Neural crest cell (in vitro differentiated cells): Measurements from ENCODE around the gene CDKL4. TPM values are rescaled to one million over a fixed set of nuclear protein-coding genes. Genes with fewer than 3 reads are reported as not detected.

Experiments
- DNase-seq: peaks from one replicate; pipeline ENCODE4 v3.0.0; 2021; ENCODE audit warnings: low read depth, mixed read lengths, low spot score
- H3K27ac Mint-ChIP-seq: one replicate; pipeline ENCODE4 v1.8.0; 2021; ENCODE audit warnings: mild to moderate bottlenecking, mixed read lengths; ENCODE audit not compliant: unreplicated experiment
- H3K27me3 Mint-ChIP-seq: 2 replicates; pipeline ENCODE4 v1.8.0; 2021; ENCODE audit warnings: low read depth, mild to moderate bottlenecking, mixed read lengths
- H3K36me3 Mint-ChIP-seq: 2 replicates; pipeline ENCODE4 v1.8.0; 2021; ENCODE audit warnings: low read depth, mild to moderate bottlenecking, mixed read lengths
- H3K4me1 Mint-ChIP-seq: 2 replicates; pipeline ENCODE4 v1.8.0; 2021; ENCODE audit warnings: mixed read lengths
- H3K4me3 Mint-ChIP-seq: one replicate; pipeline ENCODE4 v1.8.0; 2021; ENCODE audit warnings: mild to moderate bottlenecking, mixed read lengths
- H3K9me3 Mint-ChIP-seq: 2 replicates; pipeline ENCODE4 v1.8.0; 2021; ENCODE audit warnings: mixed read lengths
- CTCF ChIP-seq: fragments of 200-600 bp; sonication (generic); conservative IDR thresholded peaks from 2 replicates; pipeline ENCODE4 v1.5.0; 2021; ENCODE audit warnings: antibody characterized with exemption, mild to moderate bottlenecking
- long read RNA-seq: library from polyadenylated mRNA; unstranded; transcript quantifications from one replicate; pipeline ENCODE4 v2.0.0, GENCODE V29; 2020
- total RNA-seq: library from RNA; stranded (reverse); gene quantifications from 2 replicates; pipeline ENCODE4 v1.2.1, GENCODE V29; 2021

CDKL4 gene
- total RNA-seq, result 0.75 and 0.93 TPM in 2 replicates
- long read RNA-seq, result 0 reads

- no peak within 1 kb of the TSS for H3K27ac Mint-ChIP-seq
- no peaks in the 10 kb centered on the region for H3K27me3 Mint-ChIP-seq
- no peak for DNase-seq
- peaks cover 2% of the 10 kb centered on the region for H3K9me3 Mint-ChIP-seq
- peaks cover 5% of the 10 kb centered on the region for H3K4me1 Mint-ChIP-seq
- TF ChIP-seq CTCF, result no peak
- peaks cover 11% of the 10 kb centered on the region for H3K36me3 Mint-ChIP-seq
- H3K4me3 Mint-ChIP-seq, result no peak within 1 kb of the TSS
These were observed at the start of gene CDKL4 for GRCh38 chr2:39243469-39244123. Gene CDKL4 (minus strand): TSS chr2:39243970.

GRCh38 chr2:39290433-39290832 is 46.7 kb upstream of the CDKL4 start:
- TF ChIP-seq CTCF, result no peak
- no peaks in the 10 kb centered on the region for H3K4me1 Mint-ChIP-seq
- no peak for DNase-seq

GRCh38 chr2:39289609-39290008 is 45.8 kb upstream of the CDKL4 start:
- Mint-ChIP-seq H3K9me3 (no peaks in the 10 kb centered on the region), H3K36me3 (peaks cover 11% of the 10 kb centered on the region), H3K27me3 (no peaks in the 10 kb centered on the region), H3K4me1 (no peaks in the 10 kb centered on the region), H3K4me3 (no peak overlapping the region), H3K27ac (no peak overlapping the region)
- TF ChIP-seq CTCF, result no peak
- DNase-seq, result no peak

More at GRCh38 chr2:39290433-39290832, 46.7 kb upstream of the CDKL4 start:
- Mint-ChIP-seq H3K27me3 (no peaks in the 10 kb centered on the region), H3K4me3 (no peak overlapping the region), H3K27ac (no peak overlapping the region), H3K9me3 (no peaks in the 10 kb centered on the region), H3K36me3 (peaks cover 11% of the 10 kb centered on the region)

- Mint-ChIP-seq H3K4me1 (no peaks in the 10 kb centered on the region), H3K27me3 (no peaks in the 10 kb centered on the region)
These were observed 39.8 kb upstream of the CDKL4 start for GRCh38 chr2:39283561-39283960.

GRCh38 chr2:39281391-39281790 is 37.6 kb upstream of the CDKL4 start:
- no peak overlapping the region for H3K27ac Mint-ChIP-seq
- no peaks in the 10 kb centered on the region for H3K27me3 Mint-ChIP-seq
- no peaks in the 10 kb centered on the region for H3K4me1 Mint-ChIP-seq
- no peak for TF ChIP-seq CTCF
- no peak overlapping the region for H3K4me3 Mint-ChIP-seq
- H3K36me3 Mint-ChIP-seq, result peaks cover 10% of the 10 kb centered on the region
- no peaks in the 10 kb centered on the region for H3K9me3 Mint-ChIP-seq
- no peak for DNase-seq

More at GRCh38 chr2:39283561-39283960, 39.8 kb upstream of the CDKL4 start:
- H3K4me3 Mint-ChIP-seq, result no peak overlapping the region
- no peaks in the 10 kb centered on the region for H3K36me3 Mint-ChIP-seq
- no peaks in the 10 kb centered on the region for H3K9me3 Mint-ChIP-seq
- DNase-seq, result no peak
- no peak overlapping the region for H3K27ac Mint-ChIP-seq
- no peak for TF ChIP-seq CTCF
